HepG2 (cell line): ENCODE data around the gene DHX8. TPM values are rescaled to one million over a fixed set of nuclear protein-coding genes. Genes with fewer than 3 reads are reported as not detected.

Experiments used
- ARID2 ChIP-seq: sonication (generic); formaldehyde crosslinking; IDR thresholded peaks from 2 replicates; pipeline ENCODE4 v1.8.1; 2022; ENCODE audit warnings: mild to moderate bottlenecking, missing genetic modification reagents, borderline replicate concordance
- FOXA1 ChIP-seq, 2 experiments: fragments of 450-650 bp in 1 of 2; sonication (generic) in 1 of 2; formaldehyde crosslinking in 1 of 2; IDR thresholded peaks; 2 replicates each; pipeline versions ENCODE4 v1.4.0 to v1.6.1; 2016 to 2020; ENCODE audit warnings: missing genetic modification reagents in 1 of 2
- KDM4B ChIP-seq: sonication (generic); formaldehyde crosslinking; IDR thresholded peaks from 2 replicates; pipeline ENCODE4 v1.4.0; 2020; ENCODE audit warnings: missing genetic modification reagents
- NFE2L1 ChIP-seq: sonication (generic); formaldehyde crosslinking; IDR thresholded peaks from 2 replicates; pipeline ENCODE4 v1.4.0; 2020; ENCODE audit warnings: missing genetic modification reagents, mild to moderate bottlenecking, borderline replicate concordance
- RAD51 ChIP-seq: fragments of 450-650 bp; IDR thresholded peaks from 2 replicates; pipeline ENCODE4 v1.6.1; 2016; ENCODE audit warnings: borderline replicate concordance
- RBFOX2 ChIP-seq: fragments of 200-400 bp; formaldehyde crosslinking; IDR thresholded peaks from 2 replicates; pipeline ENCODE4 v1.6.1; 2017; ENCODE audit warnings: low read depth, mild to moderate bottlenecking, low read length
- REPIN1 ChIP-seq: sonication (generic); formaldehyde crosslinking; IDR thresholded peaks from 2 replicates; pipeline ENCODE4 v1.8.0; 2022; ENCODE audit warnings: missing genetic modification reagents, low read depth, mild to moderate bottlenecking, borderline replicate concordance
- SIN3A ChIP-seq: IDR thresholded peaks from 2 replicates; pipeline ENCODE4 v1.6.1; 2011; ENCODE audit warnings: low read depth, mild to moderate bottlenecking, control low read depth, low read length, borderline replicate concordance
- STAT5B ChIP-seq: sonication (generic); formaldehyde crosslinking; IDR thresholded peaks from 2 replicates; pipeline ENCODE4 v1.4.0; 2020; ENCODE audit warnings: missing genetic modification reagents
- U2AF1 ChIP-seq: fragments of 200-400 bp; formaldehyde crosslinking; optimal IDR thresholded peaks from 2 replicates; pipeline ENCODE3; 2017; ENCODE audit warnings: mild to moderate bottlenecking, low read depth, low read length
- ZFP1 ChIP-seq: IDR thresholded peaks from 2 replicates; pipeline ENCODE4 v1.6.1; 2016
- ZNF101 ChIP-seq: sonication (generic); formaldehyde crosslinking; IDR thresholded peaks from 2 replicates; pipeline ENCODE4 v1.4.0; 2020; ENCODE audit warnings: mild to moderate bottlenecking, low read depth, missing genetic modification reagents, borderline replicate concordance
- ZNF644 ChIP-seq: IDR thresholded peaks from 2 replicates; pipeline ENCODE4 v1.6.1; 2016; ENCODE audit warnings: low read depth
- ZNF746 ChIP-seq: sonication (generic); formaldehyde crosslinking; IDR thresholded peaks from 2 replicates; pipeline ENCODE4 v1.8.0; 2022; ENCODE audit warnings: mild to moderate bottlenecking, missing genetic modification reagents
- ZNF75D ChIP-seq: sonication (generic); formaldehyde crosslinking; IDR thresholded peaks from 2 replicates; pipeline ENCODE4 v1.8.1; 2023; ENCODE audit warnings: missing genetic modification reagents, mild to moderate bottlenecking, borderline replicate concordance
- ZNF773 ChIP-seq: sonication (generic); formaldehyde crosslinking; IDR thresholded peaks from 2 replicates; pipeline ENCODE4 v1.4.0; 2020; ENCODE audit warnings: missing genetic modification reagents, borderline replicate concordance
- ZNF780A ChIP-seq: sonication (generic); formaldehyde crosslinking; IDR thresholded peaks from 2 replicates; pipeline ENCODE4 v1.8.0; 2022; ENCODE audit warnings: mild to moderate bottlenecking, missing genetic modification reagents, moderate library complexity
- polyA plus RNA-seq, 8 experiments: library from polyadenylated mRNA; depleted of rRNA in 3 of 8; stranded (reverse) in 7 of 8; unstranded in 1 of 8; fragments of >200 nt; fragmentation: Illumina TruSeq in 4 of 8; extraction: Trizol in 4 of 8; gene quantifications; 2 replicates each; pipeline versions ENCODE4 v1.2.1 to v1.2.3, GENCODE V29; 2011 to 2016; ENCODE audit warnings: low read depth in 4 of 8, missing spikeins in 1 of 8, mixed read lengths in 1 of 8; ENCODE audit not compliant: insufficient read depth in 1 of 8
- total RNA-seq, 5 experiments: library from RNA; depleted of rRNA; stranded (reverse); fragments of >200 nt; fragmentation: Illumina TruSeq; extraction: Trizol; gene quantifications; 2 replicates each; pipeline ENCODE4 v1.2.3, GENCODE V29; 2016; ENCODE audit warnings: low read depth in 1 of 5
- TF ChIP-seq, protein P1 (sequence below): sonication (generic); formaldehyde crosslinking; IDR thresholded peaks from 2 replicates; pipeline ENCODE4 v1.4.0; 2020; ENCODE audit warnings: missing genetic modification reagents, borderline replicate concordance
- TF ChIP-seq, protein P2 (sequence below): sonication (generic); formaldehyde crosslinking; IDR thresholded peaks from 2 replicates; pipeline ENCODE4 v1.4.0; 2020; ENCODE audit warnings: missing genetic modification reagents, mild to moderate bottlenecking, borderline replicate concordance

The DHX8 gene
- total and polyA plus RNA-seq, 2 of the 13 experiments (the other 11 are each of a cell fraction or from before 2014, with no cell fraction given) = 24.8 to 48.9 TPM

DNA sequence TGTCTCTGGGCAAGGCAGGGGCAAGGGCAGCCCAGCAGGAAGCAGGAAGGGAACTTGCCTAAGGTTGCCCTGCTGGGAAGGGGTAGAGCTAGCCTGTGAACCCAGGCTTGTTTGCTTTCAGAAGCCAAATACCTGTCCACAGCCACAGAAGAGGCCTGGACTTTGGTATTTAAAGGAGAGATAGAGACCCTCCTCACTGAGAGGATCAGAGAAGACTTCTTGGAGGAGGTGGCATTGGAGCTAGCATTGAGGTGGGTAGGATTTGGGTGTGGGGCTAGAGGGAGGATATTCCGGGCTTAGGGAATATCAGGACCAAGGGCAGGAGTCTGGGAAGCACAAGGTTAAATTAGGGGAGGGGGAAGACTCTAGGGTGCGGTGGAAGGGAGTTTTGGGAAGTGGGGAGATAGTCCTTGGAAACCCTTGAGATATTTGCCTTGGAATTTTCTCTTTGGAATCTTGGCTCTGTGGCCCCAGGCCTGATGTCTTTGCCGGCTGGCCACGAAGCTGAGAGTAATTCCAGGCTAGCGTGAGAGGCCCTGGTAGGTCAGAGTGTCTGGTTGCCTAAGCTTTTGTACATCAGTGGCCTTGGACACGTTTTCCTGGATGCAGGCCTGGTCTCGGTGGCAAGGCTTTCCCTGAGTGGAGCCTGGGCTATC lies 75.5 kb downstream of the DHX8 start (continued):
- TF ChIP-seq, protein P1, sequence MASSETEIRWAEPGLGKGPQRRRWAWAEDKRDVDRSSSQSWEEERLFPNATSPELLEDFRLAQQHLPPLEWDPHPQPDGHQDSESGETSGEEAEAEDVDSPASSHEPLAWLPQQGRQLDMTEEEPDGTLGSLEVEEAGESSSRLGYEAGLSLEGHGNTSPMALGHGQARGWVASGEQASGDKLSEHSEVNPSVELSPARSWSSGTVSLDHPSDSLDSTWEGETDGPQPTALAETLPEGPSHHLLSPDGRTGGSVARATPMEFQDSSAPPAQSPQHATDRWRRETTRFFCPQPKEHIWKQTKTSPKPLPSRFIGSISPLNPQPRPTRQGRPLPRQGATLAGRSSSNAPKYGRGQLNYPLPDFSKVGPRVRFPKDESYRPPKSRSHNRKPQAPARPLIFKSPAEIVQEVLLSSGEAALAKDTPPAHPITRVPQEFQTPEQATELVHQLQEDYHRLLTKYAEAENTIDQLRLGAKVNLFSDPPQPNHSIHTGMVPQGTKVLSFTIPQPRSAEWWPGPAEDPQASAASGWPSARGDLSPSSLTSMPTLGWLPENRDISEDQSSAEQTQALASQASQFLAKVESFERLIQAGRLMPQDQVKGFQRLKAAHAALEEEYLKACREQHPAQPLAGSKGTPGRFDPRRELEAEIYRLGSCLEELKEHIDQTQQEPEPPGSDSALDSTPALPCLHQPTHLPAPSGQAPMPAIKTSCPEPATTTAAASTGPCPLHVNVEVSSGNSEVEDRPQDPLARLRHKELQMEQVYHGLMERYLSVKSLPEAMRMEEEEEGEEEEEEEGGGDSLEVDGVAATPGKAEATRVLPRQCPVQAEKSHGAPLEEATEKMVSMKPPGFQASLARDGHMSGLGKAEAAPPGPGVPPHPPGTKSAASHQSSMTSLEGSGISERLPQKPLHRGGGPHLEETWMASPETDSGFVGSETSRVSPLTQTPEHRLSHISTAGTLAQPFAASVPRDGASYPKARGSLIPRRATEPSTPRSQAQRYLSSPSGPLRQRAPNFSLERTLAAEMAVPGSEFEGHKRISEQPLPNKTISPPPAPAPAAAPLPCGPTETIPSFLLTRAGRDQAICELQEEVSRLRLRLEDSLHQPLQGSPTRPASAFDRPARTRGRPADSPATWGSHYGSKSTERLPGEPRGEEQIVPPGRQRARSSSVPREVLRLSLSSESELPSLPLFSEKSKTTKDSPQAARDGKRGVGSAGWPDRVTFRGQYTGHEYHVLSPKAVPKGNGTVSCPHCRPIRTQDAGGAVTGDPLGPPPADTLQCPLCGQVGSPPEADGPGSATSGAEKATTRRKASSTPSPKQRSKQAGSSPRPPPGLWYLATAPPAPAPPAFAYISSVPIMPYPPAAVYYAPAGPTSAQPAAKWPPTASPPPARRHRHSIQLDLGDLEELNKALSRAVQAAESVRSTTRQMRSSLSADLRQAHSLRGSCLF (CRISPR knock-in tag) = 0 out of 2 replicates have a peak, but pooled peaks have one; percentile 16
- TF ChIP-seq SIN3A = 0 out of 2 replicates have a peak, but pooled peaks have one; percentile 46
- no peak for TF ChIP-seq KDM4B (CRISPR knock-in tag)
- peak; percentile 78 for TF ChIP-seq REPIN1 (CRISPR knock-in tag)
- TF ChIP-seq STAT5B (CRISPR knock-in tag) = no peak
- TF ChIP-seq RBFOX2 = no peak
- no peak for TF ChIP-seq ZNF101 (CRISPR knock-in tag)
- peak; percentile 67; the same call in 1 of the 2 replicates for TF ChIP-seq ARID2 (CRISPR knock-in tag)
- TF ChIP-seq ZFP1 (CRISPR knock-in tag) = 0 out of 2 replicates have a peak, but pooled peaks have one; percentile 21
- peak; percentile 67; the same call in 1 of the 2 replicates for TF ChIP-seq ZNF644
- TF ChIP-seq NFE2L1 = no peak
- TF ChIP-seq ZNF75D (CRISPR knock-in tag) = no peak
- TF ChIP-seq ZNF773 (CRISPR knock-in tag) = no peak
- no peak for TF ChIP-seq U2AF1
- TF ChIP-seq RAD51 = no peak
- no peak for TF ChIP-seq FOXA1 (IDR thresholded peaks at IDR 0.05)
- TF ChIP-seq FOXA1 (CRISPR knock-in tag; IDR thresholded peaks at IDR 0.05) = peak; percentile 86
- TF ChIP-seq ZNF746 (CRISPR knock-in tag) = no peak
- no peak for TF ChIP-seq ZNF780A (CRISPR knock-in tag)
- TF ChIP-seq, protein P2, sequence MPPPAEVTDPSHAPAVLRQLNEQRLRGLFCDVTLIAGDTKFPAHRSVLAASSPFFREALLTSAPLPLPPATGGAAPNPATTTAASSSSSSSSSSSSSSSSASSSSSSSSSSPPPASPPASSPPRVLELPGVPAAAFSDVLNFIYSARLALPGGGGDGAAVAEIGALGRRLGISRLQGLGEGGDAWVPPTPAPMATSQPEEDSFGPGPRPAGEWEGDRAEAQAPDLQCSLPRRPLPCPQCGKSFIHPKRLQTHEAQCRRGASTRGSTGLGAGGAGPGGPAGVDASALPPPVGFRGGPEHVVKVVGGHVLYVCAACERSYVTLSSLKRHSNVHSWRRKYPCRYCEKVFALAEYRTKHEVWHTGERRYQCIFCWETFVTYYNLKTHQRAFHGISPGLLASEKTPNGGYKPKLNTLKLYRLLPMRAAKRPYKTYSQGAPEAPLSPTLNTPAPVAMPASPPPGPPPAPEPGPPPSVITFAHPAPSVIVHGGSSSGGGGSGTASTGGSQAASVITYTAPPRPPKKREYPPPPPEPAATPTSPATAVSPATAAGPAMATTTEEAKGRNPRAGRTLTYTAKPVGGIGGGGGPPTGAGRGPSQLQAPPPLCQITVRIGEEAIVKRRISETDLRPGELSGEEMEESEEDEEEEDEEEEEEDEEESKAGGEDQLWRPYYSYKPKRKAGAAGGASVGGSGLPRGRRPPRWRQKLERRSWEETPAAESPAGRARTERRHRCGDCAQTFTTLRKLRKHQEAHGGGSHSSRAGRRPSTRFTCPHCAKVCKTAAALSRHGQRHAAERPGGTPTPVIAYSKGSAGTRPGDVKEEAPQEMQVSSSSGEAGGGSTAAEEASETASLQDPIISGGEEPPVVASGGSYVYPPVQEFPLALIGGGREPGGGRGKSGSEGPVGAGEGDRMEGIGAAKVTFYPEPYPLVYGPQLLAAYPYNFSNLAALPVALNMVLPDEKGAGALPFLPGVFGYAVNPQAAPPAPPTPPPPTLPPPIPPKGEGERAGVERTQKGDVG (CRISPR knock-in tag) = 0 out of 2 replicates have a peak, but pooled peaks have one; percentile 77
